Left ventricle myocardium inferior (tissue), 1 donor: ENCODE results near the gene TSPAN9. TPM values are rescaled to one million over a fixed set of nuclear protein-coding genes. Genes with fewer than 3 reads are reported as not detected.
A peak's percentile ranks its signal among the peaks of the same experiment; 100 is the strongest.

Source experiments
- DNase-seq: peaks from one replicate; pipeline ENCODE4 v3.0.0-alpha.2; 2020
- H3K27ac ChIP-seq: fragments of 200-600 bp; replicated peaks from 2 replicates; pipeline ENCODE4 v1.8.0; 2021
- H3K27me3 ChIP-seq: fragments of 200-600 bp; 2 replicates; pipeline ENCODE4 v1.8.0; 2021; ENCODE audit warnings: low read depth
- H3K36me3 ChIP-seq: fragments of 200-600 bp; 2 replicates; pipeline ENCODE4 v1.8.0; 2021
- H3K4me1 ChIP-seq: fragments of 200-600 bp; 2 replicates; pipeline ENCODE4 v1.8.0; 2021
- H3K4me3 ChIP-seq: fragments of 200-600 bp; 2 replicates; pipeline ENCODE4 v1.8.0; 2021; ENCODE audit warnings: mild to moderate bottlenecking, moderate library complexity
- H3K9me3 ChIP-seq: fragments of 200-600 bp; replicated peaks from 2 replicates; pipeline ENCODE4 v1.8.0; 2021
- intact Hi-C: fragments of 100-400 bp; cut with micrococcal nuclease; formaldehyde crosslinking; loops from one replicate; pipeline ENCODE4 v1.11.0; 2022
- total RNA-seq: library from RNA; stranded (reverse); fragmentation: NEBNext Ultra II Directional; extraction: Animal tissue kit (Norgen Biotek cat#: 25700); gene quantifications from one replicate; pipeline ENCODE4 v1.2.1, GENCODE V29; 2021
- TF ChIP-seq, protein P1 (sequence below): fragments of 200-600 bp; IDR thresholded peaks from 2 replicates; pipeline ENCODE4 v1.8.0; 2021; ENCODE audit warnings: antibody characterized with exemption, mild to moderate bottlenecking, borderline replicate concordance
- donor health status: DM: no; HTN: yes; CAD: no; lungs with severe emphysema.

The TSPAN9 gene
- total RNA-seq, 1 donor from 2014 or later, result 305 TPM

DNA sequence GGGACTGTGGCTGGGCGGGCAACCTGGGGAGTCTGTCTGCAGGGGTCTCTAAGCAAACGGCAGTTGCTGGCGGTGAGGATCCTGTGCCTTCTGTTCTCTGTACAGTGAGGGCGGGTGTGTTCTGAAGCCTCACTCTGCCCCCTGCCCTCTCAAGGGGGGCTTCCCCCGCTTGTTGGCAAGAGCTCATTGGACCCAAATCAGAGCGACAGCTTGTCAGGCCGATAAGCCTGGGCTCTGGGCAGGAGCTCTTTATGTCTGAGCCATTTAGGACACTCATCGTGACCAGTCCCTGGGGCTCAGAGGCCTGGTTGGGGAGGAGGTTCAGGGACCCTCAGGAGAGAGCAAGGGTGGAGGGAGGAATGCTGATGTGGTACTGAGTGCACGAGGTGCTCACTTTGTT, 136.0 kb downstream of the TSPAN9 start:
- TF ChIP-seq, protein P1, sequence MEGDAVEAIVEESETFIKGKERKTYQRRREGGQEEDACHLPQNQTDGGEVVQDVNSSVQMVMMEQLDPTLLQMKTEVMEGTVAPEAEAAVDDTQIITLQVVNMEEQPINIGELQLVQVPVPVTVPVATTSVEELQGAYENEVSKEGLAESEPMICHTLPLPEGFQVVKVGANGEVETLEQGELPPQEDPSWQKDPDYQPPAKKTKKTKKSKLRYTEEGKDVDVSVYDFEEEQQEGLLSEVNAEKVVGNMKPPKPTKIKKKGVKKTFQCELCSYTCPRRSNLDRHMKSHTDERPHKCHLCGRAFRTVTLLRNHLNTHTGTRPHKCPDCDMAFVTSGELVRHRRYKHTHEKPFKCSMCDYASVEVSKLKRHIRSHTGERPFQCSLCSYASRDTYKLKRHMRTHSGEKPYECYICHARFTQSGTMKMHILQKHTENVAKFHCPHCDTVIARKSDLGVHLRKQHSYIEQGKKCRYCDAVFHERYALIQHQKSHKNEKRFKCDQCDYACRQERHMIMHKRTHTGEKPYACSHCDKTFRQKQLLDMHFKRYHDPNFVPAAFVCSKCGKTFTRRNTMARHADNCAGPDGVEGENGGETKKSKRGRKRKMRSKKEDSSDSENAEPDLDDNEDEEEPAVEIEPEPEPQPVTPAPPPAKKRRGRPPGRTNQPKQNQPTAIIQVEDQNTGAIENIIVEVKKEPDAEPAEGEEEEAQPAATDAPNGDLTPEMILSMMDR, result no peak
- H3K27ac ChIP-seq, result peak overlapping the region; percentile 88
- peaks cover 8% of the 10 kb centered on the region for H3K36me3 ChIP-seq
- H3K4me3 ChIP-seq, result no peak overlapping the region
- H3K4me1 ChIP-seq, result peaks cover 73% of the 10 kb centered on the region
- no peaks in the 10 kb centered on the region for H3K27me3 ChIP-seq
- no peaks in the 10 kb centered on the region for H3K9me3 ChIP-seq
- DNase-seq, result peak; percentile 66
- intact Hi-C loops, result no loop called here

DNA sequence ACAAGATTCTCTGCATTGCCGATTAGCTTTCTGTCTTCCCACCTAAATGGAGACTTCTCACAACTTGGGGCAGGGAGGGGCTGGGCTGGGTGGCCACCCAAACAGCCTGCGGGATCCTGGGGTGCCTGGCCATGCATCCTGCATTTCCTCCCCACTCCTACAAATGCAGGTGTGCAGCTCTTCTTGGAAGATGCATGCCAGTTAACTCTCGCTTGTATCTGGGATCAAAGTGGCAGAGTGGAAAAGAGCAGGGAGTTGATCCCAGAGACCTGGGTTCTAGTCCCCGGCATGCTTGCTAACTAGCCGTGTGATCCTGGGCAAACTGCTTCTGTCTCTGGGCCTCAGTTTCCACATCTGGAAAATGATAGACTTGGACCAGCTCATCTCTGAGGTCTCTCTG, 136.6 kb downstream of the TSPAN9 start:
- Histone ChIP-seq H3K4me3 (no peak overlapping the region), H3K4me1 (peaks cover 73% of the 10 kb centered on the region), H3K27me3 (no peaks in the 10 kb centered on the region), H3K27ac (peak overlapping the region; percentile 88), H3K9me3 (no peaks in the 10 kb centered on the region), H3K36me3 (peaks cover 8% of the 10 kb centered on the region)
- TF ChIP-seq, protein P1, result no peak
- intact Hi-C loops, result no loop called here
- DNase-seq, result no peak

- TF ChIP-seq, protein P1, result no peak
- intact Hi-C loops, result no loop called here
- Histone ChIP-seq H3K4me1 (peaks cover 80% of the 10 kb centered on the region), H3K4me3 (no peak overlapping the region), H3K9me3 (no peaks in the 10 kb centered on the region), H3K36me3 (peaks cover 8% of the 10 kb centered on the region), H3K27me3 (no peaks in the 10 kb centered on the region), H3K27ac (peak overlapping the region; percentile 88)
- DNase-seq, result no peak
These were observed 137.6 kb downstream of the TSPAN9 start for GRCh38 chr12:3214526-3215365.

DNA sequence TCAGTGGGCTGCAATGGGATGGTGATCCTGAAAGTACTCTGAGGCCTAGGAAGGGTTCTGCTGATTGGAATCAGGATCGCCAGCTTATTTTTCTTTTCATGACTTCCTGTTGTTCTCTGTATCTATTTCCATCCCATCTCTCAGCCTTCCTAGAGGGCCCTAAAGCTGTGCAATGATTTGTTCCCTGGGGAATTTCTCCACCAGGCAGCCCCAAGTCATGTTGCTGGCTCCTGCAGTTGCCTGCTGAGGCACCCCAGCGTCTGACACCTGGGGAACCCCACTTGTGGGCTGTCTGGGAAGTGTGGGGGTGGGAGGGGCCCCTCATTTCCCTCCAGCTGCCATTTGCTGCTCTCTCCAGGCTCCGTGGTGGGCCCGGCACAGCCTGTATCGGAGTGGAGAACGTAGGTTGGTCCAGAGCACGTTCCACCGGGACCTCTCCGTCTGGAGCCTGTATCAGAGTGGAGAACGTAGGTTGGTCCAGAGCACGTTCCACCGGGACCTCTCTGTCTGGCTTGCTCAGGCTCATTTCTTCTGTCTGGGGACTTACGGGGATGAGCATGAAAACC, 138.3 kb downstream of the TSPAN9 start:
- Histone ChIP-seq H3K4me3 (no peak overlapping the region), H3K9me3 (no peaks in the 10 kb centered on the region), H3K27ac (peak overlapping the region; percentile 88), H3K36me3 (peaks cover 8% of the 10 kb centered on the region), H3K27me3 (no peaks in the 10 kb centered on the region), H3K4me1 (peaks cover 86% of the 10 kb centered on the region)
- TF ChIP-seq, protein P1, result no peak
- intact Hi-C loops, result no loop called here
- no peak for DNase-seq

DNA sequence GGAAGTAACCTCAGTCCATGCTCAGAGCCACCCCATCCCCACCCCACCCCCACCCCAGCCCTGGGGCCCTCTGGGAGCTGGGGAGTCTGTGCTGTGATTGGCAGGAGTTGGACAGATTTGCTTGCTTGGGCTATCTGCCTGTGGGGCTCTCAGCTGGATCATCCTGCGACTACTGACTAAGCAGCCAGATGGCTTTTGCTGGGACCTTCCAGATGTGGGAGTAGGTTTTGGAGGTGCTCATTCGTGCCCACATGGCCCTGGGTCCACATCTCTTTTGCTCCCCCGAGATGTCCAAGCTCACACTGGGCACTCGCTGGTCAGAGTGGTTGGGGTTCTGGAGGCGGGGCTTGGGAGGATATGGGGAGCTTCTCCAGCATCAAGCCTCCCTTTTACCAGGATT, 138.9 kb downstream of the TSPAN9 start:
- Histone ChIP-seq H3K4me1 (peaks cover 89% of the 10 kb centered on the region), H3K27ac (peak overlapping the region; percentile 88), H3K4me3 (no peak overlapping the region), H3K9me3 (no peaks in the 10 kb centered on the region), H3K27me3 (no peaks in the 10 kb centered on the region), H3K36me3 (peaks cover 8% of the 10 kb centered on the region)
- TF ChIP-seq, protein P1, result no peak
- no peak for DNase-seq
- intact Hi-C loops, result no loop called here
